ENCODE measurements around the gene PDCL2.
"Not testable (repeated sequence)": the region's sequence is repeated elsewhere in the genome, so short reads cannot be mapped to it uniquely, and the experiment has no call there.

PDCL2 gene

GRCh38 chr4:55588160-55588559 lies 3.9 kb downstream of the PDCL2 start:
- DNase-seq (ENCODE audit: low spot score): no peak

DNA sequence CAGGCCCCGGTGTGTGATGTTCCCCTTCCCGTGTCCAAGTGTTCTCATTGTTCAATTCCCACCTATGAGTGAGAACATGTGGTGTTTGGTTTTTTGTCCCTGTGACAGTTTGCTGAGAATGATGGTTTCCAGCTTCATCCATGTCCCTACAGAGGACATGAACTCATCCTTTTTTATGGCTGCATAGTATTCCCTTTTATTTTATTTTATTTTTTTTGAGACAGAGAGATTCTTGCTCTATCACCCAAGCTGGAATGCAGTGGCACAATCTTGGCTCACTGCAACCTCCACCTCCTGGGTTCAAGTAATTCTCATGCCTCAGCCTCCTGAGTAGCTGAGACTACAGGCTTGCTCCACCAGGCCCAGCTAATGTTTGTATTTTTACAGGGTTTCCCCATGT lies 9.3 kb downstream of the PDCL2 start:
- not testable (repeated sequence) for DNase-seq (ENCODE audit: low spot score)

DNA sequence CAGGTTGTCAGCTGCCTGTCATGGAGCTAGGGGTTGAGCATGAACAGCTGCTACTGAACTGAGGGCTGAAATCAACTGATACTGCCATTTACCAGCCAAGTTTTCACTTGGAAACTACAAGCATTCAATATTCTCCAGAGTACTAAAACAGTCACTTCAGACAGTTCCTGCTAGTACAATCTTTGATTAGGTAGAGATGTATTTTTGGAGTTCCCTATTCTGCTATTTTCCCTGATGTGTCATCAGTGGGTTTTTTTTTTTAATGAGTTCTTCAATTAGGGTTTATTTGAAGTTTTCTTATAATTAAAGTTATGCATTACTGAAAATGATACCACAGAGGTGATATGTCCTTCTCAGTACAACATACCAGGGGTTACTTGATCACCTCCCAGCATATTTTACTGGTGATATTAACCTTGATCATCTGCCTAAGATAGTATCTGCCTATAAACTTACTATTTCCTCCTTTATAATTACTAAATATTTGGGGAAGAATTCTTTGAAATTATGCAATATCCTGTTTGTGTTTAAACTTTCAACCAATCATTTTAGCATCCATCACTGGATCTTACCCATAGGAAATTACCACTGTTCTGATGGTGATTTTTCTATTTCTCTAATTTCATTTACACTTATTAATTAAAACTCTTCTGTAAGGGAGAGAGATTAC lies 13.6 kb downstream of the PDCL2 start:
- no peak for DNase-seq (ENCODE audit: low spot score)

DNA sequence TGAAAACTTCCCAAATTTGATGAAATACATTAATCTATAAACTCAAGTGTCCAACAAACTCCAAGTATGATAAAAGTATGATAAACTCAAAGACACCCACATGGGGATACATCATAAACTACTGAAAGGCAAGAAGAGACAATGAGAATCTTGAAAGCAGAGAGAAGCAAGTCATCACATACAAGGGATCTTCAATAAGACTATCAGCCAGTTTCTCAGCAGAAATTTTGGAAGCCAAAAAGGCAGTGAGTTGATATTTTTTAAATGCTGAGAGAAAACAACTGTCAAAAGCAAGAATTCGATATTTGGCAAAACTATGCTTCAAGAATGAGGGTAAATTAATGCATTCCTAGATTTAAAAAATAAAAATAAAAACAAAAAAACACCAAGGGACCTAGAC lies 16.5 kb downstream of the PDCL2 start:
- no peak for DNase-seq (ENCODE audit: low spot score)

- DNase-seq (ENCODE audit: low spot score): no peak
These were observed 17.8 kb downstream of the PDCL2 start for GRCh38 chr4:55574252-55574651.

GRCh38 chr4:55571806-55572205 lies 20.2 kb downstream of the PDCL2 start:
- DNase-seq (ENCODE audit: low spot score): no peak

- no peak for DNase-seq (ENCODE audit: low spot score)
These were observed 23.0 kb downstream of the PDCL2 start for GRCh38 chr4:55568905-55569504.

DNA sequence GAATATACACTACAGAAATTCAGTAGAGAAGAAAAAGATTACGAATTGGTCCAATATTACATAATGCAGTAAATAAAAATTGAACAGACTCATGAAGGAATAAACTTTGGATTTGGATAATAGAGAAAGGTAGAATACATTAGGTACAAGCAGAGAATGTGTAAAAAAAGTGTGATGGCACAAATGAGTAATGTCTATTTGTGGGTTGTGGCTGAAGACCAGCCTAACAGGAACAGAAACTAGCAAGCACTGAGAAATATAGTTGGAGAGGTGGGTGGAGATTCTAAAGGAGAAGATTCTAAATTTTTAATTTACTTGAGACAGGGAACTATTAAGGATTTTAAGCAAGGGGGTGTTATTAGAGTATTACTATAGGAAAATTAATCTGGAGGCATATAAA lies 30.2 kb downstream of the PDCL2 start:
- DNase-seq (ENCODE audit: low spot score): no peak

DNA sequence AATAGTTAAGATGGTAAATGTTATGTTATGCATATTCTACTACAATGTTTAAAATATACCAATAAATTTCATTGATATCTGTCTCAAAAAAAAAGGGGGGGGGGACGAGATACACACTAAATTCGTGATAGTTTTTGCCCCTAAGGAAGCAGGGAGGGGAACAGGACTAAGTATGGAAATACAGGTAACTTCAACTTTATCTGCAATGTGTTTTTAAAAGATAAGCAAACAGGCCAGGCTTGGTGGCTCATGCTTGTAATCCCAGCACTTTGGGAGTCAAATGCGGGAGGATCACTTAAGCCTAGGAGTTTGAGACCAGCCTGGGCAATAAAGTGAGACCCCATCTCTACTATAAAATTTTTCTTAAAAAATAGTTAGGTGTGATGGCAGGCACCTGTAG lies 31.9 kb downstream of the PDCL2 start:
- no peak for DNase-seq (ENCODE audit: low spot score)

DNA sequence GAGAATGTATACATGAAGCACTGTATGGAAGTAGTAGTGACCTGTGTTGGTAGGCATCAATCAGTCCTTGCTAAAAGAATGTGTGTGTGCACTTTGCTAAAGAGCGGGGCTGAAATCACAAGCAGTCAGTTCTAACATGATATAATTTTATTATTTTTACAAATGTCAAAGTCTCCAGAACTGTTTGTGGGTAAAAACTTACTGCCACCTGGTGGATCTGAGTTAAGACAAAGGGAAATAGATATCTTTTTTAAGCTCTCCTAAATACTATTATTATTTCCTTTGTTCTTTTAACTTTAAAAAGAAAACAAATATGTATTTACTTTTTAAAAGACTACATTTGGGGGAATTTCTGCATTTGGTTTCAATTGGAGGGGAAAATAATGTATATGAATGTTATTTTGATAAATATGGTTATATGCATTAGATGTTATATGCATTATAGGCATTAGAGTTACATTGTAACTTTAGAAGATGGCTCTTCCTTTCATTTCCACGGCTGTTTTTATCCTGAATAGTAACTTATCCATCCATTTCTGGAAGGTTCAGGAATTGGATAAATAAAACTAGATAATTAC lies 37.5 kb downstream of the PDCL2 start:
- DNase-seq (ENCODE audit: low spot score): peak; percentile 38

DNA sequence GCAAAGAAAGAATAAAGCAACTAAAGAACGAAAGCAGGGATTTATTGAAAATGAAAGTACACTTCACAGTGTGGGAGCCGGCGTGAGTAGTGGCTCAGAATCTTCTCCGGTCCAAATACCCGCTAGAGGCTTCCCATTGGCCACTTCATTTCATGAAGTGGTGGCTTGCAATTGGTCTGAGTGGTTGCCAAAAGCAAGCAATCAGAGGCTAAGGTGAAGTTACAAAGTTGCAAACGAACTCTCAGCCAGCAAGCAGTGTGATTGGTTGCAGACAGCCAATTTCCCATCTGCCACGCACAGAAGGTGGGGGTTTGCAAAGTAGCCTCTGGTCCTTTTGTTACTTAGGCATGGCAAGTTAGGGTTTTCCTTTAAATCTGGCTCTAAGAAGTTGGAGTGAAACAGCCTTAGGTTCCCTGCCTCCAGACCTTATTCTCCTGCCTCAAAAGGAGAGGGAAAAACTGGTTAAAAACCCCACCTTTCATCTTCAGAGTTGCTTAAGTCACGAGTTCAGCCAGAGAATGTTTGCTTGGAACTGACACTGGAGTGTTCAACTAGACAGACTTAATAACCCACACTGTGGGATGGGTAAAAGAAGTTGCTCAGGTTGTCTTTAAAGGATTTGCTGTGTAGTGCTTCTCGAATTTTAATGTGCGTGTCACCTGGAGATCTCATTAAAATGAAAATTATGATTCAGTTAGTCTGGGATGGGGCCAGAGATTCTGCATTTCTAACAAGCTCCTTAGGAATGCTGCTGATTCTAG lies 38.4 kb downstream of the PDCL2 start:
- peak; percentile 73 for DNase-seq (ENCODE audit: low spot score)

GRCh38 chr4:55551964-55552363 lies 40.1 kb downstream of the PDCL2 start:
- DNase-seq (ENCODE audit: low spot score): not testable (repeated sequence)

- DNase-seq (ENCODE audit: low spot score): peak; percentile 48
These were observed 42.2 kb downstream of the PDCL2 start for GRCh38 chr4:55549888-55550287.

GRCh38 chr4:55547918-55548317 lies 44.1 kb downstream of the PDCL2 start:
- no peak for DNase-seq (ENCODE audit: low spot score)

DNA sequence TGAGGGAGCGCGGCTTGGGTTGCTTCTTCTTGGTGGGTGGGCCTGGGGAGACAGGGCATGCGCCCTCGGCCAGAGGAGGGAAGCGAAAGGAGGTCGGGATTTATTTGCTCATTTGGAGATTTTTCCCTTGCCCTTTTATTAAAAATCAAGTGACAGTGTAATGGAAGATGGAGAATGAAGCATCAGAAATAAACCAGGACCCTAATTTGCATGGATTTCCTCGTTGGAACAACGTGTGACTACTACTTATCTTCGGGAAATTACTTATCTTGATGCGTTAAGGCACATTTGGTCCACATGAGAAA lies 44.6 kb downstream of the PDCL2 start:
- peak; percentile 33 for DNase-seq (ENCODE audit: low spot score)

DNA sequence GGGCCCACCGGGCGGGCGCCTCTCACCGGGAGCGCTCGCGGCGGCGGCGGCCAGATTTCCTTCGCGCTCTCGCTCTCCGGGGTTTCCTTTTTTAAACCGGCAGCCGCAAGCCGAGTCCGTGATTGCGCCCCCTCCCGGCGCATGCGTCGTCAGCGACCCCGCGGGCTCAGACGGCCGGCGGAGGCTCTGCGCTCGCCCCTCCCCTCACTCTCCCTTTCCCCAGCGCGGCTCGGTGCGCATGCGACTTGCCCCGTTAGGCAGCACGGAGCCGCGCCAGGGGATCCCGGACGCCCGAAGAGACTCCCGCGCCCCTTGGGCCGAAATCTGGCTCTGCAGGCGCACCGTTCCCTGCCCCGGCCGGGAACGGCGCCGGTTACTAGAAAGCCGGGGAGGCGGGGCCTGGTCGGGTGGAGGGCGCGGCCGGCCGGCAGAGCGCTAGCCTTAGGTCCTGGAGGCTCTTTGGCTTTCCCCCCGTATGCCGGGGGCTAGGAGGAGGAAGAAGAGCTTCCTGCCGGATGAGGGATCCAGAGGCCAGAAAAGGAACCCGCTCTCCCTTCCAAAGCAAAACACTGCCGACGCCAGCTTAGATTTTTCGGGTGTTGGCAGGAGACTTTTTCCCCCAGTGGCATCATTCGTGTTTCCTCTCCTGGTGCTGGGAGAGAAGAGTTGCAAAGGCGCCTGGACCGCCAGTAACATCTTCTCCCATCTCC lies 45.1 kb downstream of the PDCL2 start, which contains the start of gene CLOCK:
Gene CLOCK (minus strand): TSS at position 154 of the 710 bp plus-strand sequence. CDS start 64,124 bp downstream, outside the sequence.
- peak; percentile 69 for DNase-seq (ENCODE audit: low spot score)

GRCh38 chr4:55546506-55546755 lies 45.6 kb downstream of the PDCL2 start:
- DNase-seq (ENCODE audit: low spot score): no peak

GRCh38 chr4:55545641-55546505 lies 46.2 kb downstream of the PDCL2 start:
- DNase-seq (ENCODE audit: low spot score): peak; percentile 33

DNA sequence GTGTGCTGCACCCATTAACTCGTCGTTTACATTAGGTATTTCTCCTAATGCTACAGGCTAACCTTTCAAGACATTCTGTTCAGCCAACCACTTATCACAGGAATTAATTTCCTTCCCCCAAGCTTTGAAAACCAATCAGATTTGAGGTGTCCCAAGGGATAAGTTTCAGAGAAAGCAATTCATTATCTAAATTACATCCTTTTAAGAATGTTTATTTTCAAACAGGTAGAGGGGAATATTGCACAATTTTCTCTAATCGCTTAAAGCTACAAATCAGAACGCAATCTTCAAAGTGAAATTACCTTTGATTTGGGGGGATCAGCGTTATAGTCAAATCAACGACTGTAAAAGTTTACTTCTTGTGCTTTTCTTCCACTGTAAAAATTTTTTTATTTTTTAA lies 46.9 kb downstream of the PDCL2 start:
- DNase-seq (ENCODE audit: low spot score): no peak

DNA sequence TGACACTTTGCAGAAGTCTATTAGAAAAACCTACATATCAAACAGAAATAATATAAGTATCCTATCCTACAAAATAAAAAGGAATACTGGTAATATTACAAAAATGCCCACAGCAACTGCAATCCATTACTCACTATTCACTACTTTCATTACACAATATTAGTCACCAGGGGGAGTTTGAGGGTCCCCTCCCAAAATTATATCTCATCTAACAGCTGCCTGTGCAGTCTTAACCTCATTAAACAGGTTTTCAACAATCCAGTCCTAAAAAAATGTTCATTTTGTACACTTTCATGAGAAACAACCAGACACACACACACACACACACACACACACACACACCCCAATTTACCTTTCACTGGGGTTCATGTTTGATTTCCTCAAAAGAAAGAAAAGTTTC lies 48.2 kb downstream of the PDCL2 start:
- no peak for DNase-seq (ENCODE audit: low spot score)

DNA sequence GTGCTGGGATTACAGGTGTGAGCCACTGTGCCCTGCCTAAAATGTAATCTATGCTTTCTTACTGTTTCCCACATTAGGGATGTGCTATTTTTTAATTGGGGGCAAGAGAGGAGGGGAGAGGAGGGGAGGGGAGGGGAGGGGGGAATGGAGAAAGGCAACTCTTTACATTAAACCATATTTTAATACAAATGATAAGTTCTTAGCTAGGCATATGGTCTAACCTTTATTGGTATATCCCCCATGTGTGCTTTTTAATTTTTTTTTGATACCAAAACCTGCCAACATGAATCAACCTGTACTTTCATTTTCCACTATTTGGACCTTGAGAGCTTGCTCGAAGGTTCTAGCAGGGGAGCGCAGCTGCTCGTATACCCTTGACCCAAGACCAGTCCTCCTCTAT lies 51.8 kb downstream of the PDCL2 start:
- DNase-seq (ENCODE audit: low spot score): no peak

DNA sequence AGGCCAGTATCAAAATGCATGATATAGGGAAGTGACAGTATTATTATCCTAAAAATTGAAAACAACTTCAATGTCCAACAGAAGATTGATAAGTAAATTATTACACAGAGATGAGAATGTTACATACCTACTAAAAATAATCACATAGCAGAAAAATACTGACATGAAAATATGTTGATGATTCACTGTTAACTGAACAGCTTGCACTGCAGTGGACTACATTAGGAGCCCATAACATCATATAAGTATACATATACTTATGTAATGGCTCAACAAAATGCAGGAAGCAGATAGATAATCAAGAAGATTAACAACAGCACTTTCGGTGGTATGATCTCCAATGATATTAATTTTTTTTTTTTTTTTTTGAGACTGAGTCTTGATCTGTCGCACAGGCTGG lies 52.4 kb downstream of the PDCL2 start:
- DNase-seq (ENCODE audit: low spot score): no peak

Measured in COLO829 (cell line).